NCI-H2196 (cell line): ENCODE measurements around the gene FAIM2.

ENCODE experiments used
- DNase-seq: peaks from one replicate; lab custom pipeline; 2025; ENCODE audit not compliant: unreplicated experiment; lab: John Stamatoyannopoulos, UW

The FAIM2 gene

GRCh38 chr12:49827401-49828099, 76.2 kb downstream of the FAIM2 start:
- peak; percentile 38 for DNase-seq

DNA sequence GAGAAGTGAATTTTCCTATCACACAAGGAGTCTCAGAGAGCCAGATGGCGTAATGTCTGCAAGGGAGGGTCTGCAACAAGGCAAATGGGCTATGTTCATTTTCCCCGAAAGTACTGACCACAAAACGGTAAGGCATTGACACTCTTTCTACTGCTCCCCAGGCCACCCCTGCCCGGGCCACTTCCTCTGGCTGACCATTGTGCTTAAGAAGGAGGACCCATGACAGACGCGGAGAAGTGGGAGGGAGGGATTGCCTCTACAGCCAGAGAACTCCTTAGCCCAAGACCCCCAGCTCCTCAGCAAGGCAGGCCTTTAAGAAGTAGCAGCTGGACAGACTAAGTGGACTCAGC, 76.7 kb downstream of the FAIM2 start:
- no peak for DNase-seq

DNA sequence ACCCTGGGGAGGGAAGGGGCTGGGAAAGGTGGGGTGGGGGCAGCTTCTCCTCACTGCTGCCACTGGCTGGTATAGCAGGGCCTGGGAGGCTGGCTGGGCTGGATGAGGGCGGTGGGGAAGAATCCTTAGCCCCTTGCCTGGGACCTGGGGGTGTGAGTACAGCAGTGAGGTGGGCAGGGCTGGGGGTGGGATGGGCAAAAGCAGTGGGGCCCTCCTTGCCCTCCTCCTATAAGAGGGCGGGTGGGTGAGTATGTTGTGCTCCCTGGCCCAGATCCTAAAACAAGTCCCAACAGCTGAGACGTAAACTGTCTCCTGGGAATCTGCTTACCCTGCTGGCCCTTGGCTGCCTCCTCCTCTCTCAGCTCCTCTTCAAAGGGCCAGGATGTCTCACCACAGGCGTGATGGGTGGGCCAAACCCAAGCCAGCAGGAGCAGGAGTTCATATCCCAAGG, 77.7 kb downstream of the FAIM2 start:
- DNase-seq: no peak

- no peak for DNase-seq
Observed at GRCh38 chr12:49825360-49825970, 78.2 kb downstream of the FAIM2 start.

GRCh38 chr12:49824895-49825294, 78.8 kb downstream of the FAIM2 start:
- no peak for DNase-seq

GRCh38 chr12:49824416-49824815, 79.3 kb downstream of the FAIM2 start:
- DNase-seq: no peak

- no peak for DNase-seq
Observed at GRCh38 chr12:49823951-49824350, 79.7 kb downstream of the FAIM2 start.

GRCh38 chr12:49823350-49823749, 80.3 kb downstream of the FAIM2 start:
- DNase-seq: no peak

DNA sequence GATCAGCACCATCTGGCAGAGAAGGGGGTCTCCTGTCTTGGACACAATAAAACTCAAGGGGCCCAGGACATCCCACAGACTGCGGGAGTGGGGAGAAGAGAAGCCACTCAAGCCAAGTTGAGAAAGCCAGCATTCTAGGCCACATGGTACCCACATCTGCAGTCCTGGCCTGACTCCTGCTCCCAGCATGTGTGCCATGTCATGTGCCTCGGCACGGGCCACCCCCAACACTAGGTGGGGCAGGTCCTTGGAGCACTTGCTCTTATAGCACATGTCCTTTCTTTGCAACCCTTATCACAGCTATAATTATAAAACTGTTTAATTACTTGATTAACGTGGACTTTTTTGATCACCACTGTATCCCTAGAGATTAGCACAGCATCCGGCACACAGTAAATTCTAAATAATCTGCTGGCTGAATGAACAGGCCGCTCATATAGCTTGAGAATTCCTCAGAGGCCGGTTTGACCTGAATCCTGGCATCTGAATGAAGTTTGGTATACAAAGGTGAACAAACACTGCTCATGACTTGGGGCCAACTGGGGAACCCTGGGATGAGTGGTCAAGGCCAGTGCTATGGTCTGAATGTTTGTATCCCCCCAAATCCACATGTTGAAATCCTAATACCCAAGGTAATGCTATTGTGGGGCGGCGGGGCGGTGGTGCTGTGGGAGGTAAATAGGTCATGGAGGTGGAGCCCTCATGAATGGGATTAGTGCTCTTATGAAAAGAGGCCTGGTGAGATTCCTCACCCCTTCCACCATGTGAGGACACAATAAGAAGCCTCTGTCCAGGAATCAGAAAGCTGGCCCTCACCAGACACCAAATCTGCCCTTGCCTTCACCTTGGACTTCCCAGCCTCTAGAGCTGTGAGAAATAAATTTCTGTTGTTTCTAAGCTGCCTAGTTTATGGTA, 82.1 kb downstream of the FAIM2 start:
- DNase-seq: no peak

GRCh38 chr12:49819786-49820185, 83.9 kb downstream of the FAIM2 start:
- no peak for DNase-seq

- DNase-seq: no peak
Observed at GRCh38 chr12:49818241-49818895, 85.3 kb downstream of the FAIM2 start.
